Measurements from ENCODE around the gene LMF2.
A peak's percentile ranks its signal among the peaks of the same experiment; 100 is the strongest.
"Not testable (repeated sequence)": the region's sequence is repeated elsewhere in the genome, so short reads cannot be mapped to it uniquely, and the experiment has no call there.

LMF2 gene

GRCh38 chr22:50525104-50525857, 17.8 kb upstream of the LMF2 start, which contains the start of gene SCO2:
Gene SCO2, minus strand, starts transcription at chr22:50525598. Its CDS starts 1,187 bp downstream, at chr22:50524411.
- peak; percentile 90 to 99 (median 92) for DNase-seq
- intact Hi-C loops (cut with DNase I) = loop anchor here (1.0 to 2.0 kb wide), 2 partner anchors 16 to 57 kb away; partner anchors contain the start of genes CHKB and NCAPH2

GRCh38 chr22:50524676-50525103, 17.2 kb upstream of the LMF2 start:
- intact Hi-C loops (cut with DNase I) = loop anchor here (1.0 to 2.0 kb wide), 2 partner anchors 16 to 58 kb away; partner anchors contain the start of genes CHKB and NCAPH2
- no peak for DNase-seq

- intact Hi-C loops (cut with DNase I) = loop anchor here (2.0 kb wide), 1 partner anchor 15 kb away; the partner anchor contains the start of gene NCAPH2
- peak in 2 of 10 donors; percentile 68 to 75 for DNase-seq
These were observed 16.5 kb upstream of the LMF2 start for GRCh38 chr22:50523806-50524675.

DNA sequence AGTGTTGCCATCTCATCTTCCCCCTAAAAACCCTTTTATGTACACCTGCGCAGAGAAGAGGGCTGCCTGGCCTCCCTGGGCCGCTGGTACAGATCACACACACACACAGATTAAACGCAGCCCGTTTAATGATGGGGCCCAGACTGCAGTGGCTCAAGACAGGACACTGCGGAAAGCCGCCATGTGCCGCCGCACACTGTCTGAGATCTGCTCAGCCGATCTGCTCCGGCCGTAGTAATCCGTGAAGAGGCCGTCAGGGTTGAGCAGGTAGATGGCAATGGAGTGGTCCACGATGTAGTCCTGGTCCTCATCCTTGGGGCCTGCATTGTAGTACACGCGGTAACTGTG, 15.9 kb upstream of the LMF2 start:
- intact Hi-C loops (cut with DNase I) = no loop called here
- DNase-seq = peak in 1 of 10 donors; percentile 82

- DNase-seq = peak in 1 of 10 donors; percentile 82
- intact Hi-C loops (cut with DNase I) = no loop called here
These were observed 15.4 kb upstream of the LMF2 start for GRCh38 chr22:50522806-50523438.

- DNase-seq = no peak
- intact Hi-C loops (cut with DNase I) = no loop called here
These were observed 14.8 kb upstream of the LMF2 start for GRCh38 chr22:50522208-50522805.

DNA sequence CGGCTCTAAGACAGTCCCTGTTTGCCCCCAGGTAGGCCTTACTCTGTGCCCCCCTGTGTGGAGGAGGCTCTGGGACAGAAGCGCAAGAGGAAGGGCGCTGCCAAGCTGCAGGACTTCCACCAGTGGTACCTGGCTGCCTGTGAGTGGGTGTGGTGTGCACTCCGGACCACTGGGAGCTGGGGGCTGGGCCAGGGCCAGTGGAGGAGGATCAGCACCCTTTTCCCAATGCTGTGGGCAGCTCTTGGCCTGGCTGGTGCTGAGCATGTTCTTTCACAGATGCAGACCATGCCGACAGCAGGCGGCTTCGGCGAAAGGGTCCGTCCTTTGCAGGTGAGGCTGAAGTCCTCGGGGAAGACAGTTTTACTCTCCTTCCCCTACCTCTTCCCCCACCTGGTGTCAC, 14.2 kb upstream of the LMF2 start:
- intact Hi-C loops (cut with DNase I) = no loop called here
- DNase-seq = no peak

- intact Hi-C loops (cut with DNase I) = no loop called here
- peak in 1 of 10 donors; percentile 80 for DNase-seq
These were observed 13.4 kb upstream of the LMF2 start for GRCh38 chr22:50520826-50521453.

- DNase-seq; intact Hi-C loops (cut with DNase I): not testable (repeated sequence)
These were observed 12.7 kb upstream of the LMF2 start for GRCh38 chr22:50520184-50520583.

DNA sequence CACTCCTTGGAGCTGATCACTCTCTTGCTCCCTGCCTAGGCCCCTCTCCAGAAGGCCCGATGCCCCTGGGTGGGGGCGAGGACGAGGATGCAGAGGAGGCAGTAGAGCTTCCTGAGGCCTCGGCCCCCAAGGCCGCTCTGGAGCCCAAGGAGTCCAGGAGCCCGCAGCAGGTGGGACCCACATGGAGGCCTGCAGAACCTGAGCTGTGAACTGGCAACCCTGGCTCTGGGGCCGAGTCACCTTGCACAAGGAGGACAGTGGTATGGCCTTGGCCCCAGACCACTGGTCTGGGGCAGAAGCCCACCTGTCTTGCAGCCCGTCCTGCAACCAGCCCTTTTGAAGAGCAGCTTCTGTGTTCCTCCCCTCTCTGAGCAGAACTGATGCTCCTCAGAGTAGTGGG, 11.6 kb upstream of the LMF2 start:
- intact Hi-C loops (cut with DNase I) = no loop called here
- no peak for DNase-seq

DNA sequence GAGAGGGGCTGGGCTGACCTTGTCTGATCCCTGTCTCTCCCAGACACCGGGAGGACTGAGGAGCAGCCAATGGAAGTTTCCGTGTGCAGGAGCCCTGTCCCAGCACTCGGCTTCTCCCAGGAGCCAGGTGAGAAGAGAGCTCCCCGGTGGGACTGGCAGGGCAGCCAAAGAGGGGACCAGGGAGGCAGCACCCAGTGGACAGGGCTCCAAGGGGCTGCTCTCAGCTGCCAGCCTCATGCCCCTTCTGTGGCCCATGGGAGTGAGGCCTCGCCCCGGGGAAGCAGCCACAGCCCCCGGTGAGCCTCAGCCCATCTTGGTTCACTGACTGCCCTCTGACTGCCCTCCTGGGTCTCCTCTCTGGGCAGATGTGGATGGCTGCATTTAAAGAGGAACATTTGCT, 11.1 kb upstream of the LMF2 start:
- intact Hi-C loops (cut with DNase I) = no loop called here
- no peak for DNase-seq

- intact Hi-C loops (cut with DNase I) = no loop called here
- DNase-seq = no peak
These were observed 10.2 kb upstream of the LMF2 start for GRCh38 chr22:50517495-50518260.

- intact Hi-C loops (cut with DNase I) = no loop called here
- no peak for DNase-seq
These were observed 9.4 kb upstream of the LMF2 start for GRCh38 chr22:50516891-50517290.

DNA sequence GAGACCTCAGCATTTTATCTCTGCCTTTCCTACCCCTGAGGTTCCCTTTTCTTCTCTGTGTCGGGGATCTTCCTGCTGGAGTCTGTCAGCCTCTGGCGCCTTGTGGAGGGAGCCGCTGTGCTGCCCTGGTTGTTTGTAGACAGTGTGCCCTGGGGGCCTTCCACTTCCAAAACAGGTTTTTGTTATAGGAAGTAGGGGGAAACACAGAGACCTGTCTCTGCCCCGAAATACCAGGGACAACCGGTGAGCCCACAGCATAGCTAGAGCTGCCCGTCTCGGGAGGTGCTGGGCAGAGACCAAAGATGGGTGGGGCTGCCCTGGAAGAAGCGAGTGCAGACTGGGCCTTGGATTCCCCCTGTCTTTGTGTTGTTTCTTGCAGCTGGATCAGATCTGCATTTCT, 8.6 kb upstream of the LMF2 start:
- no peak for DNase-seq
- intact Hi-C loops (cut with DNase I) = no loop called here

- intact Hi-C loops (cut with DNase I) = no loop called here
- no peak for DNase-seq
These were observed 5.7 kb upstream of the LMF2 start for GRCh38 chr22:50513175-50513574.

GRCh38 chr22:50508897-50509296, 1.4 kb upstream of the LMF2 start:
- DNase-seq = no peak
- intact Hi-C loops (cut with DNase I) = loop anchor here (2.0 to 10.0 kb wide), 3 partner anchors 16 to 264 kb away; partner anchors contain the start of genes PPP6R2, SCO2 and TUBGCP6

DNA sequence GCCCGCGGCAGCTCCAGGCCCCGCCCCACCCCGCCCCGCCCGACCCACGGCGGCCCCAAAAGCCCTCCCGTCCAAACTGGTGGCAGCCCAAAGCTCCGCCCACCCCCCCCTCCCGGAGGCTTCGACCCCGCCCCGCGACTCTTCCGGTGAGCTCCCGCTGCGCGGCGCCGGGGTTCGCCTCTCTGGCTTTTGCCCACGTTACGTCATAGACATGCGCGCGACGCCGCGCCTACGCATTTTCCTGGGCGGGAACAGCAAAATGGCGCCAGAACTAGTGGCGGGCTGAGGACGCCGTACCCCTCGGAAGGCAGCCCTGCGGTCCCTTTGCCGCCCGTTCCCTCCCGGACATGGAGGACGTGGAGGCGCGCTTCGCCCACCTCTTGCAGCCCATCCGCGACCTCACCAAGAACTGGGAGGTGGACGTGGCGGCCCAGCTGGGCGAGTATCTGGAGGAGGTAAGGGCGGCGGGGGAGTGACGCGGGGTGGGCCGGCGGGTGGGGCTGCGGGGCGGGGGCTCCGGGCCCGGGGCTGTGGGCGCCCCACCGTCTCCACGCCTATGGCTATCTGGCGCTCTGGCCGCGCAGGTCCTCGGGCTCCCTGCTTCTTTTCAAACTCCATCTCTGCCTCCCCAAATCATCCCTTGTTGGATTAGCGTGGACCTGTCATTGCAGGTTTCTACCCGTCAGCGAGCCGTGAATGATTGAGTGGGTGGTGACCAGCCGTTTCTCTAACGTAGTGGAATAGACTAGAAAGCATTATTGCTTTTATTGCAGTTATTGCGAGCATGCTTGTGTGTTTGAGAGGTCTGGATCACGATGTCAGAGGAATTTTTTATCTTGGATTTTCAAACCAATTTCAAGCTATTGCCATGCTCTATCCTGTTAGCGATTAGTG, 736 bp upstream of the LMF2 start, which contains the start of gene NCAPH2:
Gene NCAPH2 (plus strand): TSS at position 234 of the 894 bp plus-strand sequence. CDS start 114 bp downstream, at position 348.
- intact Hi-C loops (cut with DNase I) = loop anchor here (2.0 to 10.0 kb wide), 3 partner anchors 17 to 263 kb away; partner anchors contain the start of genes PPP6R2, SCO2 and TUBGCP6
- peak; percentile 93 to 99 (median 96) for DNase-seq
